OCI-LY1 (cell line): ENCODE data around the gene TULP4.

ENCODE experiments used
- H2AFZ ChIP-seq: fragments of 200-600 bp; sonication (generic), shearing (Covaris generic); 2 replicates; pipeline ENCODE4 v1.6.0; 2014; ENCODE audit warnings: antibody characterized with exemption, mild to moderate bottlenecking, low read length
- H3F3A ChIP-seq: fragments of 200-600 bp; sonication (generic), shearing (Covaris generic); 2 replicates; pipeline ENCODE4 v1.6.0; 2014; ENCODE audit warnings: mild to moderate bottlenecking, antibody characterized with exemption, low read length, moderate library complexity; ENCODE audit not compliant: insufficient read depth
- H3K27ac ChIP-seq: fragments of 200-600 bp; sonication (generic); 2 replicates; pipeline ENCODE4 v1.5.1; 2014; ENCODE audit warnings: low read length, mixed run types, mild to moderate bottlenecking, low read depth; ENCODE audit not compliant: poor library complexity, severe bottlenecking
- H3K27me3 ChIP-seq: fragments of 200-600 bp; sonication (generic); 2 replicates; pipeline ENCODE4 v1.6.0; 2014; ENCODE audit warnings: antibody characterized with exemption, mild to moderate bottlenecking, low read length, moderate library complexity; ENCODE audit not compliant: insufficient read depth
- H3K36me3 ChIP-seq: fragments of 200-600 bp; sonication (generic); 2 replicates; pipeline ENCODE4 v1.6.1; 2014; ENCODE audit warnings: mild to moderate bottlenecking, antibody characterized with exemption, low read length, moderate library complexity, mixed read lengths; ENCODE audit not compliant: insufficient read depth
- H3K4me1 ChIP-seq: fragments of 200-600 bp; sonication (generic); 2 replicates; pipeline ENCODE4 v1.5.1; 2014; ENCODE audit warnings: mild to moderate bottlenecking, low read length, moderate library complexity; ENCODE audit not compliant: insufficient read depth, severe bottlenecking
- H3K4me2 ChIP-seq: fragments of 200-600 bp; sonication (generic), shearing (Covaris generic); 2 replicates; pipeline ENCODE4 v1.6.1; 2014; ENCODE audit warnings: low read length
- H3K4me3 ChIP-seq: fragments of 200-600 bp; sonication (generic); 2 replicates; pipeline ENCODE4 v1.5.1; 2014; ENCODE audit warnings: low read length, low read depth, mild to moderate bottlenecking, mixed read lengths; ENCODE audit not compliant: poor library complexity, severe bottlenecking
- H3K79me2 ChIP-seq: fragments of 200-600 bp; shearing (Covaris generic); 2 replicates; pipeline ENCODE4 v1.6.1; 2016; ENCODE audit warnings: mixed run types, low read length, mixed read lengths; ENCODE audit not compliant: insufficient read depth
- H3K9ac ChIP-seq: fragments of 200-600 bp; sonication (generic), shearing (Covaris generic); 2 replicates; pipeline ENCODE4 v1.6.1; 2014; ENCODE audit warnings: mild to moderate bottlenecking, low read length, mixed read lengths
- H3K9me2 ChIP-seq: fragments of 200-600 bp; sonication (generic), shearing (Covaris generic); 2 replicates; pipeline ENCODE4 v1.6.1; 2014; ENCODE audit warnings: low read depth, mild to moderate bottlenecking, low read length, mixed read lengths
- H3K9me3 ChIP-seq: fragments of 200-600 bp; shearing (Covaris generic); 2 replicates; pipeline ENCODE4 v1.6.1; 2014; ENCODE audit warnings: low read length, mixed read lengths
- H4K20me1 ChIP-seq: fragments of 200-600 bp; sonication (generic), shearing (Covaris generic); 2 replicates; pipeline ENCODE4 v1.6.0; 2016; ENCODE audit warnings: mild to moderate bottlenecking, low read length; ENCODE audit not compliant: insufficient read depth
- EZH2 ChIP-seq: fragments of 200-600 bp; sonication (generic), shearing (Covaris generic); IDR thresholded peaks from 2 replicates; pipeline ENCODE4 v1.8.0; 2017; ENCODE audit warnings: borderline replicate concordance, mixed run types, mild to moderate bottlenecking, antibody characterized with exemption, low read length, moderate library complexity, mixed read lengths
- TF ChIP-seq, protein P1 (sequence below): fragments of 200-600 bp; sonication (generic), shearing (Covaris generic); IDR thresholded peaks from 2 replicates; pipeline ENCODE4 v1.5.1; 2017; ENCODE audit warnings: mild to moderate bottlenecking, antibody characterized with exemption, low read length, moderate library complexity, mixed read lengths

Gene TULP4

DNA sequence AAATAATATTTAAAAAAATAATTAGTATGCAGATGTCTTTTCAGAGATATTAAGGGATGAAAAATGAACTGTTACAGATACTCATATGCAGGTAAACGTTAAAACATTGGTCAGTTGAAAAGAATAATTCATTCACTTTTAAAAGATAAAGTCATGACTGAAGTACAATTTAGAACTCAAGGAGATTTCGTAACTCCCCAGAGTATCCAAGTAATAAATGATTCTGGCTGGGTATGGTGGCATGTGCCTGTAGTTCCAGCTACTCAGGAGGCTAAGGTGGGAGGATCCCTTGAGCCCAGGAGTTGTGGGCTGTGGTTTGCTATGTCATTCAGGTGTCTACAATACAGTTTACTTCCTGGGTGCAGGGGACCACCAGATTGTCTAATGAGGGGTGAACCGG, 125.3 kb downstream of the TULP4 start:
- Histone ChIP-seq H2AFZ (no peak overlapping the region), H3K9me3 (no peaks in the 10 kb centered on the region), H3K9me2 (no peaks in the 10 kb centered on the region), H3K36me3 (peaks cover 14% of the 10 kb centered on the region), H3K4me1 (no peaks in the 10 kb centered on the region), H3K79me2 (no peaks in the 10 kb centered on the region), H3K27ac (no peak overlapping the region), H4K20me1 (no peaks in the 10 kb centered on the region), H3K27me3 (no peaks in the 10 kb centered on the region), H3F3A (no peaks in the 10 kb centered on the region), H3K9ac (no peak overlapping the region), H3K4me3 (no peak overlapping the region), H3K4me2 (no peak overlapping the region)
- TF ChIP-seq, protein P1, sequence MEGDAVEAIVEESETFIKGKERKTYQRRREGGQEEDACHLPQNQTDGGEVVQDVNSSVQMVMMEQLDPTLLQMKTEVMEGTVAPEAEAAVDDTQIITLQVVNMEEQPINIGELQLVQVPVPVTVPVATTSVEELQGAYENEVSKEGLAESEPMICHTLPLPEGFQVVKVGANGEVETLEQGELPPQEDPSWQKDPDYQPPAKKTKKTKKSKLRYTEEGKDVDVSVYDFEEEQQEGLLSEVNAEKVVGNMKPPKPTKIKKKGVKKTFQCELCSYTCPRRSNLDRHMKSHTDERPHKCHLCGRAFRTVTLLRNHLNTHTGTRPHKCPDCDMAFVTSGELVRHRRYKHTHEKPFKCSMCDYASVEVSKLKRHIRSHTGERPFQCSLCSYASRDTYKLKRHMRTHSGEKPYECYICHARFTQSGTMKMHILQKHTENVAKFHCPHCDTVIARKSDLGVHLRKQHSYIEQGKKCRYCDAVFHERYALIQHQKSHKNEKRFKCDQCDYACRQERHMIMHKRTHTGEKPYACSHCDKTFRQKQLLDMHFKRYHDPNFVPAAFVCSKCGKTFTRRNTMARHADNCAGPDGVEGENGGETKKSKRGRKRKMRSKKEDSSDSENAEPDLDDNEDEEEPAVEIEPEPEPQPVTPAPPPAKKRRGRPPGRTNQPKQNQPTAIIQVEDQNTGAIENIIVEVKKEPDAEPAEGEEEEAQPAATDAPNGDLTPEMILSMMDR, result no peak
- TF ChIP-seq EZH2, result no peak

GRCh38 chr6:158438226-158438625, 126.0 kb downstream of the TULP4 start:
- TF ChIP-seq, protein P1, result no peak
- TF ChIP-seq EZH2, result no peak
- Histone ChIP-seq H3K79me2 (no peaks in the 10 kb centered on the region), H3K36me3 (peaks cover 9% of the 10 kb centered on the region), H3K4me2 (no peak overlapping the region), H3K9ac (no peak overlapping the region), H3K4me1 (no peaks in the 10 kb centered on the region), H3K27me3 (no peaks in the 10 kb centered on the region), H2AFZ (no peak overlapping the region), H3K9me3 (no peaks in the 10 kb centered on the region), H3F3A (no peaks in the 10 kb centered on the region), H3K9me2 (no peaks in the 10 kb centered on the region), H3K4me3 (no peak overlapping the region), H4K20me1 (no peaks in the 10 kb centered on the region), H3K27ac (no peak overlapping the region)

DNA sequence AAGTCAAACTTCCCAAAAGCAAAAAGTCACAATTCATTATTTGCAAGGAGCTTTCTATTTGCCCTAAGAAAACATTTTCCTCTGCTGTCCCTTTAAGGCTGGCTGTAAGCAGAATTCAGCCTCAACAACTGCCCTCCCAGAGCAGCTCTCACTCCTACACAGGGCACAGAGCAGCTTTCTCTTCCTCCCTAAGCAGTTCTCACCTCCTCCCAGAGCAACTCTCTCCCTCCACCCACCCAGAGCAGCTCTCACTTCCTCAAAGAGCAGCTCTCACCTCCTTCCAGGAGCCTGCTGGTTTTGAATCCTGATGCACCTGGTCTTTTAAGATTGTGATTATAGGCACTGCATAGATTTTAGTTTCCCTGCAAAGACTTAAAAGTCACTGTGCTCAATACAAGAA, 127.0 kb downstream of the TULP4 start:
- peaks cover 8% of the 10 kb centered on the region for H3K36me3 ChIP-seq
- no peaks in the 10 kb centered on the region for H3F3A ChIP-seq
- H3K9me3 ChIP-seq, result no peaks in the 10 kb centered on the region
- H4K20me1 ChIP-seq, result no peaks in the 10 kb centered on the region
- no peak for TF ChIP-seq EZH2
- TF ChIP-seq, protein P1, result no peak
- H3K4me1 ChIP-seq, result no peaks in the 10 kb centered on the region
- no peaks in the 10 kb centered on the region for H3K27me3 ChIP-seq
- H3K9me2 ChIP-seq, result no peaks in the 10 kb centered on the region
- H3K4me3 ChIP-seq, result no peak overlapping the region
- H3K27ac ChIP-seq, result peak overlapping the region; percentile 32
- no peaks in the 10 kb centered on the region for H3K79me2 ChIP-seq
- H3K9ac ChIP-seq, result no peak overlapping the region
- H3K4me2 ChIP-seq, result no peak overlapping the region
- H2AFZ ChIP-seq, result no peak overlapping the region
